GM12878 (cell line): ENCODE data around the gene KIFC3. TPM values are rescaled to one million over a fixed set of nuclear protein-coding genes. Genes with fewer than 3 reads are reported as not detected.

Experiments used
- ATAC-seq: fragments of 200-7000 bp; cut with Tn5 transposase; 3 replicates; pipeline ENCODE4 v1.9.1; 2020; ENCODE audit warnings: mild to moderate bottlenecking, moderate library complexity
- BruUV-seq: library from RNA; stranded (reverse); fragments of 400-500 nt; replicated peaks from 2 replicates; lab custom pipeline; 2021; lab: Mats Ljungman, UMichigan
- CTCF ChIA-PET: fragments of 300-600 bp; sonication (Branson Sonifier 250); formaldehyde crosslinking; extraction: SDS; loops from one replicate; lab custom pipeline; 2021; ENCODE audit warnings: inconsistent platforms; lab: Yijun Ruan, JAX
- POLR2A ChIA-PET: fragments of 350-600 bp; formaldehyde crosslinking; extraction: SDS; loops from one replicate; lab custom pipeline; 2021; ENCODE audit warnings: inconsistent platforms; lab: Charles Lee
- RAD21 ChIA-PET: fragments of 300-600 bp; sonication (Branson Sonifier 250); formaldehyde crosslinking; loops from one replicate; lab custom pipeline; 2023; ENCODE audit warnings: antibody characterized with exemption; ENCODE audit not compliant: unreplicated experiment; lab: Charles Lee
- SMC1A ChIA-PET: fragments of 300-600 bp; sonication (Branson Sonifier 250); formaldehyde crosslinking; loops from one replicate; lab custom pipeline; 2023; ENCODE audit not compliant: unreplicated experiment, uncharacterized antibody; lab: Charles Lee
- DNase-seq: peaks from one replicate; pipeline ENCODE4 v3.0.0-alpha.2; 2011; ENCODE audit warnings: low read depth, low spot score
- FAIRE-seq: peaks from 3 replicates; lab custom pipeline; 2011; peaks lifted over from hg19 to GRCh38; lab: Jason Lieb, UNC
- H2AFZ ChIP-seq: 2 replicates; pipeline ENCODE4 v1.6.0; 2011; ENCODE audit warnings: low read depth, low read length, control low read depth; ENCODE audit not compliant: control insufficient read depth
- H3K27ac ChIP-seq: 2 replicates; pipeline ENCODE4 v1.5.1; 2011; ENCODE audit warnings: control low read depth; ENCODE audit not compliant: control insufficient read depth, insufficient read depth
- H3K27me3 ChIP-seq, 2 experiments: replicated peaks in 1 of 2; 2 replicates each; pipeline versions ENCODE4 v1.6.0 to v1.6.1; 2011; ENCODE audit warnings: low read length in 1 of 2; ENCODE audit not compliant: control insufficient read depth in 2 of 2, insufficient read depth in 2 of 2
- H3K36me3 ChIP-seq, 2 experiments: 2 replicates each; pipeline ENCODE4 v1.5.1; 2011; ENCODE audit warnings: low read length in 1 of 2; ENCODE audit not compliant: control insufficient read depth in 2 of 2, insufficient read depth in 2 of 2
- H3K4me1 ChIP-seq: 2 replicates; pipeline ENCODE4 v1.6.1; 2011; ENCODE audit warnings: mild to moderate bottlenecking, low read length, moderate library complexity, mixed read lengths; ENCODE audit not compliant: control insufficient read depth, insufficient read depth
- H3K4me2 ChIP-seq: 2 replicates; pipeline ENCODE4 v1.6.0; 2011; ENCODE audit warnings: control low read depth; ENCODE audit not compliant: control insufficient read depth, insufficient read depth
- H3K4me3 ChIP-seq: fragments of 200-600 bp; sonication (generic); 2 replicates; pipeline ENCODE4 v1.5.1; 2016
- H3K79me2 ChIP-seq: 2 replicates; pipeline ENCODE4 v1.6.0; 2011; ENCODE audit warnings: low read length; ENCODE audit not compliant: control insufficient read depth, insufficient read depth
- H3K9ac ChIP-seq: 2 replicates; pipeline ENCODE4 v1.8.0; 2011; ENCODE audit warnings: low read length, control low read depth, mixed read lengths; ENCODE audit not compliant: control insufficient read depth, insufficient read depth
- H3K9me3 ChIP-seq: replicated peaks from 3 replicates; pipeline ENCODE4 v1.5.1; 2011; ENCODE audit warnings: mild to moderate bottlenecking, low read length; ENCODE audit not compliant: control insufficient read depth, insufficient read depth
- H4K20me1 ChIP-seq: 2 replicates; pipeline ENCODE4 v1.6.0; 2011; ENCODE audit not compliant: control insufficient read depth, insufficient read depth
- BCLAF1 ChIP-seq: fragments of 450-650 bp; IDR thresholded peaks from 2 replicates; pipeline ENCODE4 v1.6.1; 2017; ENCODE audit warnings: antibody characterized with exemption, mild to moderate bottlenecking, moderate library complexity
- CHD1 ChIP-seq: IDR thresholded peaks from 2 replicates; pipeline ENCODE4 v1.6.1; 2012; ENCODE audit warnings: low read depth, low read length, improper control_type of control experiment
- CHD2 ChIP-seq: IDR thresholded peaks from 2 replicates; pipeline ENCODE4 v1.6.1; 2011; ENCODE audit warnings: low read depth, low read length, improper control_type of control experiment, borderline replicate concordance
- CREB1 ChIP-seq: IDR thresholded peaks from 2 replicates; pipeline ENCODE4 v1.6.1; 2012; ENCODE audit warnings: low read depth, mild to moderate bottlenecking, inconsistent platforms
- ETV6 ChIP-seq, 2 experiments: fragments of 450-650 bp in 1 of 2; IDR thresholded peaks in 1 of 2; conservative IDR thresholded peaks in 1 of 2; 2 replicates each; pipeline ENCODE4 v1.6.1; 2014; ENCODE audit warnings: antibody characterized with exemption in 1 of 2, borderline replicate concordance in 1 of 2, low read depth in 1 of 2, mild to moderate bottlenecking in 1 of 2, moderate library complexity in 1 of 2
- GATAD2B ChIP-seq: fragments of 450-650 bp; conservative IDR thresholded peaks from 2 replicates; pipeline ENCODE4 v1.6.1; 2017; ENCODE audit warnings: low read depth, mild to moderate bottlenecking, moderate library complexity
- IKZF1 ChIP-seq: fragments of 450-650 bp; conservative IDR thresholded peaks from 2 replicates; pipeline ENCODE4 v1.6.1; 2017; ENCODE audit warnings: antibody characterized with exemption, mild to moderate bottlenecking
- NFIC ChIP-seq: IDR thresholded peaks from 2 replicates; pipeline ENCODE4 v1.6.1; 2012; ENCODE audit warnings: low read depth, mild to moderate bottlenecking, inconsistent platforms, low read length, moderate library complexity
- RCOR1 ChIP-seq: conservative IDR thresholded peaks from 2 replicates; pipeline ENCODE4 v1.6.1; 2012; ENCODE audit warnings: low read depth, low read length, improper control_type of control experiment
- SMAD5 ChIP-seq: IDR thresholded peaks from 2 replicates; pipeline ENCODE4 v1.6.1; 2016; ENCODE audit warnings: antibody characterized with exemption, low read depth
- SMARCA5 ChIP-seq: fragments of 450-650 bp; IDR thresholded peaks from 2 replicates; pipeline ENCODE4 v1.6.1; 2017; ENCODE audit warnings: mild to moderate bottlenecking
- SPI1 ChIP-seq: IDR thresholded peaks from 2 replicates; pipeline ENCODE4 v1.6.1; 2011; ENCODE audit warnings: low read depth, mild to moderate bottlenecking, low read length, moderate library complexity, borderline replicate concordance; ENCODE audit not compliant: insufficient read depth
- SUZ12 ChIP-seq: fragments of 200-600 bp; sonication (generic); IDR thresholded peaks from one replicate; pipeline ENCODE4 v1.6.1; 2018; ENCODE audit warnings: antibody characterized with exemption, mild to moderate bottlenecking; ENCODE audit not compliant: unreplicated experiment
- TAF1 ChIP-seq: IDR thresholded peaks from 2 replicates; pipeline ENCODE4 v1.6.1; 2011; ENCODE audit warnings: mild to moderate bottlenecking, low read depth, low read length, borderline replicate concordance
- TBL1XR1 ChIP-seq: IDR thresholded peaks from 2 replicates; pipeline ENCODE4 v1.6.1; 2012; ENCODE audit warnings: low read depth, low read length, improper control_type of control experiment
- WRNIP1 ChIP-seq: IDR thresholded peaks from 2 replicates; pipeline ENCODE4 v1.6.1; 2011; ENCODE audit warnings: low read depth, low read length, improper control_type of control experiment, borderline replicate concordance
- ZNF384 ChIP-seq: IDR thresholded peaks from 2 replicates; pipeline ENCODE4 v1.6.1; 2012; ENCODE audit warnings: low read depth, mild to moderate bottlenecking, low read length, improper control_type of control experiment, borderline replicate concordance
- WGBS: methylation state at CpG from one replicate; pipeline ENCODE4 v1.1.6; 2016; ENCODE audit warnings: low lambda C conversion rate; ENCODE audit not compliant: insufficient replicate concordance, insufficient coverage; ENCODE audit errors: missing lambda C conversion rate; 5-methylcytosine and 5-hydroxymethylcytosine counted together
- in situ Hi-C: fragments of 300-500 bp; cut with MboI; formaldehyde crosslinking; loops from 9 replicates; pipeline ENCODE4 v1.14.3; 2018; ENCODE audit warnings: mixed read lengths
- intact Hi-C: fragments of 100-400 bp; cut with micrococcal nuclease; formaldehyde crosslinking; loops from one replicate; pipeline ENCODE4 v1.14.2; 2022; ENCODE audit not compliant: unreplicated experiment
- polyA plus RNA-seq, 11 experiments: library from polyadenylated mRNA; depleted of rRNA in 4 of 11; unstranded in 6 of 11; stranded (reverse) in 5 of 11; fragments of >200 nt; fragmentation: Nextera tagmentation in 4 of 11; fragmentation: Illumina TruSeq in 1 of 11; extraction: Ambion mirVana in 4 of 11; extraction: Trizol in 1 of 11; gene quantifications; 1 replicate in 1 of 11; 2 replicates in 10 of 11; pipeline versions ENCODE4 v1.2.1 to v1.2.3, GENCODE V29; 2011 to 2016; ENCODE audit warnings: inconsistent platforms in 2 of 11, missing spikeins in 2 of 11, low read depth in 1 of 11
- total RNA-seq, 4 experiments: library from RNA; depleted of rRNA in 3 of 4; stranded (reverse); fragments of >200 nt in 3 of 4; fragmentation: Illumina TruSeq in 1 of 4; extraction: Trizol in 1 of 4; gene quantifications; 2 replicates each; pipeline versions ENCODE4 v1.2.1 to v1.2.3, GENCODE V29; 2013 to 2021
- TF ChIP-seq, protein P1 (sequence below): fragments of 450-650 bp; IDR thresholded peaks from 2 replicates; pipeline ENCODE4 v1.6.1; 2017; ENCODE audit warnings: mild to moderate bottlenecking, moderate library complexity

The KIFC3 gene
- total and polyA plus RNA-seq, 10 of the 15 experiments (the other 5 are each of a cell fraction or from before 2014, with no cell fraction given) = 0.22 to 1.3 (median 0.26) TPM; not detected in 3

DNA sequence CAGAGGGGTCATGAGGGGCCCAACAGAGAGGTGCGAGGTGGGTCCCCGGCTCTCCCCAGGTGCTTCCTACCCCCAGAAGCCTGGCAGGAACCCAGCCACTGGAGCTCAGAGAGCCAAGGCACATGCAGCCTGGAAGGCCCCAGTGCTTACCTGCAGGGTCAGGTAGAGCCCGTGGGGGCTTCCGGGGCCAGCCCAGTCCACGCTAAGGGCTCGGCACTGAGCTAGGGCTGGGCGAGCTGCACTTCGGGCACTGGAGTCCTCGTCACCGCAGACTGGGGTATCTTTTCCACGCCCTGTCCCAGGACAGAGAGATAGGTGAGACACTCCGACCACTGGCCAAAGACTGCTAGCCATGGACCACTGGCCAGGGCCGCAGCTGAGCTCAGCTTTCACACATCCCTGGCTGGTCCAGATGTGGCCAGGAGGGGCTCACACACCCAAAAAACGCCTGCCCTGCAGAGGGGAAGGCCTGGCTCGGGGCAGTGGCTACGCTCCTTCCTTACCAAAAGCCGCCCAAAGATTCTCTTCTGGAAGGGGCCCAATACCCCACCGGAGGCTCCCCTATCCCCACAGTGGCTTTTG, 7.4 kb downstream of the KIFC3 start:
- FAIRE-seq (no peak), DNase-seq (no peak), ATAC-seq (peak; percentile 10; the same call in 1 of the 3 replicates)
- CTCF ChIA-PET = interaction anchor here (1.0 to 2.2 kb wide), 9 partner anchors 12 to 210 kb away, joined by 3 to 6 read pairs (median 3); no protein-coding TSS in a partner anchor
- Histone ChIP-seq H2AFZ (no peak overlapping the region), H3K4me3 (no peak overlapping the region), H3K36me3 (no peaks in the 10 kb centered on the region), H3K27ac (no peak overlapping the region), H3K79me2 (no peaks in the 10 kb centered on the region), H4K20me1 (no peaks in the 10 kb centered on the region), H3K4me1 (no peaks in the 10 kb centered on the region), H3K27me3 (no peaks in the 10 kb centered on the region), H3K9me3 (no peaks in the 10 kb centered on the region), H3K9ac (no peak overlapping the region), H3K4me2 (no peak overlapping the region)
- RAD21 ChIA-PET = interaction anchor here (0.7 to 2.2 kb wide), 6 partner anchors 69 to 287 kb away, joined by 3 to 5 read pairs (median 3); no protein-coding TSS in a partner anchor
- BruUV-seq = no TSS peak
- POLR2A ChIA-PET = no interaction called here
- intact Hi-C loops (no loop called here), in situ Hi-C loops (no loop called here)
- WGBS = 46% methylated on average over 18 of the region's 18 CpGs
- SMC1A ChIA-PET = interaction anchor here (0.6 to 1.5 kb wide), 5 partner anchors 12 to 219 kb away, joined by 3 to 6 read pairs (median 3); no protein-coding TSS in a partner anchor
- no peak for TF ChIP-seq TBL1XR1
- TF ChIP-seq CHD2 = no peak
- no peak for TF ChIP-seq TAF1
- TF ChIP-seq ETV6 (conservative IDR thresholded peaks at IDR 0.05 in 1 of 2, IDR thresholded peaks at IDR 0.05 in 1 of 2; ENCODE audit: borderline replicate concordance in 1 of 2, low read depth in 1 of 2) = no peak
- TF ChIP-seq, protein P1, sequence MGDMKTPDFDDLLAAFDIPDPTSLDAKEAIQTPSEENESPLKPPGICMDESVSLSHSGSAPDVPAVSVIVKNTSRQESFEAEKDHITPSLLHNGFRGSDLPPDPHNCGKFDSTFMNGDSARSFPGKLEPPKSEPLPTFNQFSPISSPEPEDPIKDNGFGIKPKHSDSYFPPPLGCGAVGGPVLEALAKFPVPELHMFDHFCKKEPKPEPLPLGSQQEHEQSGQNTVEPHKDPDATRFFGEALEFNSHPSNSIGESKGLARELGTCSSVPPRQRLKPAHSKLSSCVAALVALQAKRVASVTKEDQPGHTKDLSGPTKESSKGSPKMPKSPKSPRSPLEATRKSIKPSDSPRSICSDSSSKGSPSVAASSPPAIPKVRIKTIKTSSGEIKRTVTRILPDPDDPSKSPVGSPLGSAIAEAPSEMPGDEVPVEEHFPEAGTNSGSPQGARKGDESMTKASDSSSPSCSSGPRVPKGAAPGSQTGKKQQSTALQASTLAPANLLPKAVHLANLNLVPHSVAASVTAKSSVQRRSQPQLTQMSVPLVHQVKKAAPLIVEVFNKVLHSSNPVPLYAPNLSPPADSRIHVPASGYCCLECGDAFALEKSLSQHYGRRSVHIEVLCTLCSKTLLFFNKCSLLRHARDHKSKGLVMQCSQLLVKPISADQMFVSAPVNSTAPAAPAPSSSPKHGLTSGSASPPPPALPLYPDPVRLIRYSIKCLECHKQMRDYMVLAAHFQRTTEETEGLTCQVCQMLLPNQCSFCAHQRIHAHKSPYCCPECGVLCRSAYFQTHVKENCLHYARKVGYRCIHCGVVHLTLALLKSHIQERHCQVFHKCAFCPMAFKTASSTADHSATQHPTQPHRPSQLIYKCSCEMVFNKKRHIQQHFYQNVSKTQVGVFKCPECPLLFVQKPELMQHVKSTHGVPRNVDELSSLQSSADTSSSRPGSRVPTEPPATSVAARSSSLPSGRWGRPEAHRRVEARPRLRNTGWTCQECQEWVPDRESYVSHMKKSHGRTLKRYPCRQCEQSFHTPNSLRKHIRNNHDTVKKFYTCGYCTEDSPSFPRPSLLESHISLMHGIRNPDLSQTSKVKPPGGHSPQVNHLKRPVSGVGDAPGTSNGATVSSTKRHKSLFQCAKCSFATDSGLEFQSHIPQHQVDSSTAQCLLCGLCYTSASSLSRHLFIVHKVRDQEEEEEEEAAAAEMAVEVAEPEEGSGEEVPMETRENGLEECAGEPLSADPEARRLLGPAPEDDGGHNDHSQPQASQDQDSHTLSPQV = no peak
- no peak for TF ChIP-seq SMAD5
- no peak for TF ChIP-seq NFIC
- no peak for TF ChIP-seq WRNIP1
- no peak for TF ChIP-seq GATAD2B
- no peak for TF ChIP-seq SPI1
- no peak for TF ChIP-seq CREB1
- no peak for TF ChIP-seq CHD1
- no peak for TF ChIP-seq BCLAF1
- no peak for TF ChIP-seq ZNF384
- no peak for TF ChIP-seq SMARCA5
- TF ChIP-seq IKZF1 = no peak
- TF ChIP-seq SUZ12 = no peak
- TF ChIP-seq RCOR1 = no peak
